Muscle layer of colon (tissue), 2 donors: ENCODE data around the gene WDR73.
"Not testable (repeated sequence)": the region's sequence is repeated elsewhere in the genome, so short reads cannot be mapped to it uniquely, and the experiment has no call there.

Experiments used
- H3K27ac ChIP-seq: one replicate; pipeline ENCODE4 v1.7.0; 2013; ENCODE audit warnings: low read depth, mild to moderate bottlenecking, low read length, moderate library complexity
- H3K27me3 ChIP-seq, 2 donors: one replicate each; pipeline ENCODE4 v1.7.0; 2013; ENCODE audit warnings: low read length in 2 of 2, mild to moderate bottlenecking in 2 of 2; ENCODE audit not compliant: insufficient read depth in 2 of 2, control insufficient read depth in 1 of 2
- H3K36me3 ChIP-seq: one replicate; pipeline ENCODE4 v1.7.0; 2013; ENCODE audit warnings: mild to moderate bottlenecking, low read length; ENCODE audit not compliant: insufficient read depth
- H3K4me1 ChIP-seq: one replicate; pipeline ENCODE4 v1.7.0; 2013; ENCODE audit warnings: mild to moderate bottlenecking, low read length; ENCODE audit not compliant: insufficient read depth
- H3K4me3 ChIP-seq, 2 donors: one replicate each; pipeline ENCODE4 v1.7.0; 2013; ENCODE audit warnings: low read length in 2 of 2, low read depth in 1 of 2, mild to moderate bottlenecking in 1 of 2, moderate library complexity in 1 of 2
- H3K9ac ChIP-seq: one replicate; pipeline ENCODE4 v1.7.0; 2013; ENCODE audit warnings: low read length
- H3K9me3 ChIP-seq: one replicate; pipeline ENCODE4 v1.7.0; 2013; ENCODE audit warnings: mild to moderate bottlenecking, low read length
- donor health status: abdominal sarcoma.
- donor health status: Adenocarcinoma of cecum.

Gene WDR73

DNA sequence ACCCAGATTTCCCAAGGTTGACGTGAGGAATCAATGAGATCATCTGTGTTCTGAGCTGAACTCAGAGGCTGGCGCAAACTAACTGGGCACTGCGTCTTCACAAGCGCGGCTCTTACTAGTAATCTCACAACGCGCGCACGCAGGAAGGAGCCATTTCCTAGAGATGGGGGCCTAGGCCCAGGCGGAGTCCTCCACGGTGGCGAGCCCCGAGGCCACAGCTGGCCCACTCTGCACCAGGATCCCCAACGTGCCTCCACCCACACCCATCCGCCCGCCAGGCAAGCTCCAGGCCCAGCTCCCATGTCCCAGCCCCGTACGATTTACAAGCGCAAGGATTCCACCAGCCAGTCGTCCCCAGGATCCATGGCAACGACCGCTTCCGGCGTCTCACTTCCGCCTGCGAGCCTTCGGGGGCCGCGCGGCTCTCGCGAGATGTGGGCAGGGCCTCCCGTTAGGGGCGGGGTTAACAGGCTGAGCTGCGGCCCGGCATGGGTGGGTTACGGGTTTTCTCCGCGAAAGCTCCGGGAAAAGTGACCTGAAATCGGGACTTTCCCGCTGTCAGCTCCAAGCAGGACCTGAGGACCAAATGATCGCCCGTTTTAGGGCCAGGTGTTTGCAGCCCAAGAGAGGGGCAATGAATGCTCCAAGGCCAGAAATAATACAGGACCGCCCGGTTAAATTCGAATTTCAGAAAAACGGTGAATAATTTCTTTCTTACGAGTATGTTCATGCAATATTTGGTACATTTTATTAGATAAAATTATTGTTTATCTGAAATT, at the start of gene WDR73:
Gene WDR73 (minus strand): TSS at position 374 of the 779 bp plus-strand sequence. CDS start 9 bp downstream, at position 365.
- Histone ChIP-seq H3K36me3 (peaks cover 19% of the 10 kb centered on the region), H3K9ac (peak within 1 kb of the TSS; percentile 69), H3K9me3 (no peaks in the 10 kb centered on the region), H3K27ac (peak within 1 kb of the TSS; percentile 96), H3K27me3 (no peaks in the 10 kb centered on the region), H3K4me3 (peak within 1 kb of the TSS; percentile 34 to 90), H3K4me1 (peaks cover 33% of the 10 kb centered on the region)

DNA sequence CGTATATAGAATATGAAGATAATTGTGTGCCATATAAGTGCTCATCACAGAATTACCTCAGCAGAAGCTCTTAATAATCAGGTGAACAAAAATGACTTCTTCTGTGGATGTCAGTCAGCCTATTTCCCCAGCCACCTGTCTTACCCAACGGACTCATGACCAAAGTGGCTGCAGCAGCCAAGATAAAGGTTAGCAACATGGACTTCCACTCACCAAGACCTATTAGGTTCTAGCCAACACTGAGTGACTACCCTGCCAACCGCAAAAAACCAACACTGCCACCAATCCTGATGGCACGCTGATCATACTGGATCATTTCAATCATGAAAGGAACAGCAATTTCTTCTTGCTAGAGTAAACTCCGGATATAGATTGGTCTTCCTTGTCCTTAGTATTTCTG, 49.7 kb upstream of the WDR73 start:
- Histone ChIP-seq H3K4me1 (peaks cover 11% of the 10 kb centered on the region), H3K27ac (no peak overlapping the region), H3K36me3 (no peaks in the 10 kb centered on the region), H3K9me3 (no peaks in the 10 kb centered on the region), H3K27me3 (no peaks in the 10 kb centered on the region), H3K9ac (no peak overlapping the region), H3K4me3 (no peak overlapping the region)

DNA sequence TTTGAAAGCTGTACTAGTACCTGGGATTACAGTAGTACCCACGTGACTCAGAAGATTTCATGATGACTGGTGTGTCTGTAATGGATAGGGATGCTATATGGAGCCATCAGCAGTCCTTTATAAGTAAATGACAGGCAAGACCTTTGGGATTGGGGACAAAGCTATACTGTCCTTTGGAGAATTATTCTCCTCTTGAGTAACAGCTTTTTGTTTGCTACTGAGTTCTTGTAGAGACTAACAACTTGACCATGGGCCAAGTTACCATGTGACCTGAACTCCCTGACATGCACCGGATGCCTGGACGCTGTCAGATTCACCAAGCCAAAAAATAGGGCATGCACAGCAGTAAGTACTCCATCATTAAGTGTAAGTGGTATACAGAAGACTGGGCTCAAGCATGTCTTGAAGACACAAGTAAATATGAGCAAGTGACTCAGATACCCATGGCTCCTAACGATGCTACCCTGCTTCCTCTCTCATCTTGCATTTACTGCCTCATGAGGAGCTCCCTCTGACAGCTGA, 48.9 kb upstream of the WDR73 start:
- Histone ChIP-seq H3K9ac (no peak overlapping the region), H3K27ac (peak overlapping the region; percentile 4), H3K36me3 (no peaks in the 10 kb centered on the region)

DNA sequence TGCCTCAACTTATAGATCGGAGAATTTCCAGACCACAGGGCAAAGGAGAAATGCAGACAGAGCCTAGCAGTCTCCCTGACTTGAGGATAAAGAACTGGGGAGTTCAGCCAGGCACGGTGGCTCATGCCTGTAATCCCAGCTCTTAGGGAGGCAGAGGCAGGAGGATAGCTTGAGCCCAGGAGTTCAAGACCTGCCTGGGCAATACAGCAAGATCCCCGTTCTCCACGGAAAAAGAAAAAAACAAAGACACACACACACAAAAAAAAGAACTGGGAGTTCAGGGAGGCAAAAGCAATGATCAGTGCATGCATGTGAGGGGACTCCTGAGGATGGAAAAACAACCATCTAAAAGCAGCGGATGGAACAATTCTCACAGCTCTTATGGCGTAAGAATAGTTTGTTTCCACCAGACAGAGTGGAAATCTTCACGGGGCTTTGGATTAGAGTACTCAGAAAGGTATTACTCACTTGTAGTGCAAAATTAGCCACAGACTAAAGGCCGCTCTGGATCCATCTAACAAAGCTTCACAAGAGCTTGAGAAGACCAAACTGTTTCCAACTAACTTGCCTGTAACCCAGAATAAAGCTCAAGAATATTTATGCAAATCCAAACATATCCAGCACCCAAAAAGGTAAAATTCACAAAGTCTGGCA, 45.6 kb upstream of the WDR73 start:
- Histone ChIP-seq H3K27me3 (no peaks in the 10 kb centered on the region), H3K4me1 (peaks cover 11% of the 10 kb centered on the region), H3K9ac (no peak overlapping the region), H3K4me3 (no peak overlapping the region), H3K27ac (no peak overlapping the region), H3K36me3 (no peaks in the 10 kb centered on the region), H3K9me3 (no peaks in the 10 kb centered on the region)

More for the DNA sequence above, 48.9 kb upstream of the WDR73 start:
- H3K27me3 ChIP-seq: no peaks in the 10 kb centered on the region
- H3K4me1 ChIP-seq: peaks cover 11% of the 10 kb centered on the region
- no peak overlapping the region for H3K4me3 ChIP-seq
- H3K9me3 ChIP-seq: no peaks in the 10 kb centered on the region

DNA sequence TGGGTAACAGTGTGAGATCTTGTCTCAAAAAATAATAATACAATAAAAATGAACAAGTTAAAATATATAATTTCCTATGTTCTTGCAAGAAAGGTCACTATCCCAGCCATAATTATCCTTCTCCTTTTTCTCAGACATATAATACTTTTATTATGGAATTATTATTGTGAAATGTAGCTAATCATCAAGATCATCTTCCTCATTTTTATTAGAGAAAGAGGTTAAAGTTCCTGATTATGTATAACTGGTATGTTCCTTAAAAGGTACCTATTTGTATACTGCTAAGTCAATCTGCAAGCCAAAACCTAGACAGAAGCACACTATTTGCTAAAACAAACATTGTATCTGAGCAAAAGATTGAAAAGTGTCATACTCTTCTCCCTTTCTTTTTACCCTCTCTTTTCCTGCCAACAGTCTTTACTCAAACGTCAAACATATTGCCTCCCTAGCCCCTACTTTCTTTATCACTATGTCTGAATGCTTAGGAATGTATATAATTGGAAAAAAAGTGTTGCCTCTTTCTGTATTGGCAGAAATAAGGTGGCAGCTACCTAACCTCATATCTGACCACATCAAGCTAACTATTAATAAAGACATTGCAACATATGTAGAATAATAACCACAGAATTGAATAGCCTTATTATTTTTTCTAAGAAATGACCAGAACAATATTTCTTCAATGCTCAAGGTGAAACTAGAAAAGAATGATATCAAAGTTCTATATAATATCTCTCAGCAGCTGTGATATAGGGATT, 43.3 kb upstream of the WDR73 start:
- Histone ChIP-seq H3K27me3 (no peaks in the 10 kb centered on the region), H3K27ac (no peak overlapping the region), H3K4me3 (no peak overlapping the region), H3K9me3 (no peaks in the 10 kb centered on the region), H3K4me1 (no peaks in the 10 kb centered on the region), H3K9ac (no peak overlapping the region), H3K36me3 (no peaks in the 10 kb centered on the region)

DNA sequence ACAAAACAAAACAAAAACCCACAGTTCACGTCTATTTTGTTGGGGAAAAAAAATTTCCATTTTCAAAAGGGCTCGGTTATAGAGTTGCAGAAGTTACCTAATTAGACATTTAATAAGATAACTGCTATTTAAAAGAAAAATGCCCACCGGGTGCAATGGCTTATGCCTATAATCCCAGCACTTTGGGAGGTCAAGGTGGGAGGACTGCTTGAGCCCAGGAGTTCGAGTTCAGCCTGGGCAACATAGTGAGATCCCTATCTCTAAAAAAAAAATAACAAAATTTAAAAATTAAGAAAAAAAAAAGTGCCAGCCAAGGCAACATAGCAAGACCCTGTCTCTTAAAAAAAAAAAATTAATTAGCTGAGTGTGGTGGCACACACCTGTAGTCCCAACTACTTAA, 42.7 kb upstream of the WDR73 start:
- H3K27ac ChIP-seq: no peak overlapping the region
- no peaks in the 10 kb centered on the region for H3K4me1 ChIP-seq
- H3K9ac ChIP-seq: no peak overlapping the region
- no peak overlapping the region for H3K4me3 ChIP-seq
- no peaks in the 10 kb centered on the region for H3K36me3 ChIP-seq
- no peaks in the 10 kb centered on the region for H3K27me3 ChIP-seq
- no peaks in the 10 kb centered on the region for H3K9me3 ChIP-seq

DNA sequence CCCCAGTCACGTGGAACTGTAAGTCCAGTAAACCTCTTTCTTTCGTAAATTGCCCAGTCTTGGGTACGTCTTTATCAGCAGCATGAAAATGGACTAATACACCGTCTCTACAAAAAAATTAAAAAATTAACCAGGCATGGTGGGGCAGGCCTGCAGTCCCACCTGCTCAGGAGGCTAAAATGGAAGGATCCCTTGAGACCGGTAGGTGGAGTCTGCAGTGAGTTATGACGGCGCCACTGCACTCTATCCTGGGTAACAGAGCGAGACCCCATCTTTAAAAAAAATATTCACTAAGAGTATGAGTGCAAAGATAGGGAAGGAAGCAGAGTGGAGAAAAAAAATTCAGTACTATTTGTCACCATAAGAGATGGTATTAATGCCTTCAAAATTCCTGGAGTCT, 36.3 kb upstream of the WDR73 start:
- H3K9ac ChIP-seq: no peak overlapping the region
- no peak overlapping the region for H3K27ac ChIP-seq
- no peaks in the 10 kb centered on the region for H3K9me3 ChIP-seq
- H3K36me3 ChIP-seq: no peaks in the 10 kb centered on the region
- H3K4me1 ChIP-seq: no peaks in the 10 kb centered on the region
- no peaks in the 10 kb centered on the region for H3K27me3 ChIP-seq
- H3K4me3 ChIP-seq: no peak overlapping the region

DNA sequence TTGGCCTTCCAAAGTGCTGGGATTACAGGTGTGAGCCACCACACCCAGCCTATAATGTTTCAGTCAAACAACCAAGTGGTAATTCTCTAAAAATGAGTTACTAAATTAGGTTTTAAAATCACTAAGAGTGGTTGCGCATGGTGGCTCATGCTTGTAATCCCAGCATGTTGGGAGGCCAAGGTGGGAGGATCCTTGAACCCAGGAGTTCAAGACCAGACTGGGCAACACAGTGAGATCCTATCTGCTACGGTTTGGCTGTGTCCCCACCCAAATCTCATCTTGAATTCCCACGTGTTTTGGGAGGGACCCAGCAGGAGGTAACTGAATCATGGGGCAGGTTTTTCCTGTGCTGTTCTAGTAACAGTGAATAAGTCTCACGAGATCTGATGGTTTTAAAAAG, 35.8 kb upstream of the WDR73 start:
- no peak overlapping the region for H3K9ac ChIP-seq
- no peak overlapping the region for H3K4me3 ChIP-seq
- no peaks in the 10 kb centered on the region for H3K9me3 ChIP-seq
- no peak overlapping the region for H3K27ac ChIP-seq
- no peaks in the 10 kb centered on the region for H3K27me3 ChIP-seq
- no peaks in the 10 kb centered on the region for H3K4me1 ChIP-seq
- H3K36me3 ChIP-seq: no peaks in the 10 kb centered on the region

DNA sequence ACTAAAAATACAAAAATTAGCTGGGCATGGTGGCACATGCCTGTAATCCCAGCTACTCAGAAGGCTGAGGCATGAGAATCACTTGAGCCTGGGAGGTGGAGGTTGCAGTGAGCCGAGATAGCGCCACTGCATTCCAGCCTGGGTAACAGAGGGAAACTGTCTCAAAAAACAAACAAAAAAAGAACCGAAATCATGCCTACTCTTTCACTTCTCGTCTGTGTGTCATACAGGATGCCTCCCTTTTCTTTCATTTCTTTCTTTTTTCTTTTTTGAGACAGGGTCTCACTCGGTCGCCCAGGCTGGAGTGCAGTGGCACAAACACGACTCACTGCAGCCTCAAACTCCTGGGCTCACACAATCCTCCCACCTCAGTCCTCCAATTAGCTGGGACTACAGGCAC, 32.4 kb upstream of the WDR73 start:
- not testable (repeated sequence) for H3K36me3 ChIP-seq

DNA sequence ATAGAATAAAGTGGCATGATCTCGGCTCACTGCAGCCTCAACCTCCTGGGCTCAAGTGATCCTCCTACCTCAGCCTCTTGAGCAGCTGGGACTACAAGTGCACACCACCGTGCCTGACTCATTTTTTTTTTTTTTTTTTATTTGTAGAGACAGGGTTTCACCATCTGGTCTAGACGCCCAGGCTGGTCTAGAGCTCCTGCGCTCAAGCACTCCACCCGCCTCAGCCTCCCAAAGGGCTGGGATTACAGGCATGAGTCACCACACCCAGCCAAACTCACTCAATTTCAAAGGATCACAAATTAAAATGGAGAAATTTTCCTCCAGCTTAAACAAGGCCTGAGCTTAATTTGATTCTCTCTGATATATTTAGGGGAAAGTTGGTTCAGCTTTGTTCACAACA, 31.2 kb upstream of the WDR73 start:
- no peaks in the 10 kb centered on the region for H3K9me3 ChIP-seq
- H3K27ac ChIP-seq: no peak overlapping the region
- H3K9ac ChIP-seq: no peak overlapping the region
- H3K4me3 ChIP-seq: no peak overlapping the region
- no peaks in the 10 kb centered on the region for H3K4me1 ChIP-seq
- no peaks in the 10 kb centered on the region for H3K27me3 ChIP-seq
- peaks cover 4% of the 10 kb centered on the region for H3K36me3 ChIP-seq

More for the DNA sequence above, 32.4 kb upstream of the WDR73 start:
- not testable (repeated sequence) for H3K27ac ChIP-seq, H3K9me3 ChIP-seq, H3K4me3 ChIP-seq, H3K4me1 ChIP-seq, H3K9ac ChIP-seq, H3K27me3 ChIP-seq

DNA sequence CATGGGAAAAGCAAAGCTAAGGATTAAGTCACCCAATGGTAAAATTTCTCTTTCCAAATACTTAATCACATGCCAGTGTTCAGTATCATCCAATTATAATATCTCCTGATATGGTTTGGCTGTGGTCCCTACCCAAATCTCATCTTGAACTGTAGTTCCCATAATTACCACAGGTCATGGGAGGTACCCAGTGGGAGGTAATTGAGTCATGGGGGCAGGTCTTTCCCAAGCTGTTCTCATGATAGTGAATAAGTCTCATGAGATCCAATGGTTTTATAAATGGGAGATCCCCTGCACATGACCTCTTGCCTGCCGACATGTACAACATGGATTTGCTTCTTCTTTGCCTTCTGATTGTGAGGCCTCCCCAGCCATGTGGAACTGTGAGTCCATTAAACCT, 30.0 kb upstream of the WDR73 start:
- H3K4me1 ChIP-seq: no peaks in the 10 kb centered on the region
- peaks cover 12% of the 10 kb centered on the region for H3K36me3 ChIP-seq
- H3K9ac ChIP-seq: no peak overlapping the region
- no peak overlapping the region for H3K4me3 ChIP-seq
- no peak overlapping the region for H3K27ac ChIP-seq
- H3K27me3 ChIP-seq: no peaks in the 10 kb centered on the region
- H3K9me3 ChIP-seq: no peaks in the 10 kb centered on the region
